ENCODE results near the gene FLNC.

FLNC gene

DNA sequence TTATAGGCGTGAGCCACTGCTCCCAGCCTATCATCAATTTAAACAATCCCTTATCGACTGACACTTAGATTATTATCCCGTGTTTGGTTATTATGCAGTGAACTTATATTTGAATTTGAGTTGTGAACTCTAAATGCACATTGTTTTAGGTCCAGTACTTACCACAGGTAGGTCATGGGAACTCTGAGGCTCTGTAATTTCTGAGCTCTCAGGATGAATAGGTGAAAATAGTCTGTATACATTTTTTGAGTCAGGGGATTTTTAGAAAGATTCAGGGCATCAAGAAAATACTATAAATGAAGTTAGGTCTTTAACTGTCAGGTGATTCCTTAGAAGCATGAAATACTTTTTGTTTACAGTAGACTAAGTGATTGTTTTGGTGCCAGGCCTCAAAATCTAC, 29.6 kb upstream of the FLNC start:
- FAIRE-seq (no peak), DNase-seq (ENCODE audit: low spot score) (no peak)

DNA sequence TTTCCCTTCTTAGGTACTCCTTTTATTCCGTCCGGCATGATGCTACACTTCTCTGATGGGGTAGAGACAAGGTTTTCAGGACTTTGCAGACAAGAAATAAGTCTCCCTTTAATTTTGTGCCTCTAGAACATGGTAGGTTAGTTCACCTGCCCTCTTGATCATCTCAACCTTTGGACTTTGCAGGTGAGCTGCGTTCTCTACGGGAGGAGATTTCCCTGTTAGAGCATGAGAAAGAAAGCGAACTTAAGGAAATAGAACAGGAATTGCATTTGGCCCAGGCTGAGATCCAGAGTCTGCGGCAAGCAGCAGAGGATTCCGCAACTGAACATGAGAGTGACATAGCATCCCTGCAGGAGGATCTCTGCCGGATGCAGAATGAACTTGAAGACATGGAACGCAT, 29.2 kb upstream of the FLNC start:
- FAIRE-seq: no peak
- DNase-seq (ENCODE audit: low spot score): no peak

DNA sequence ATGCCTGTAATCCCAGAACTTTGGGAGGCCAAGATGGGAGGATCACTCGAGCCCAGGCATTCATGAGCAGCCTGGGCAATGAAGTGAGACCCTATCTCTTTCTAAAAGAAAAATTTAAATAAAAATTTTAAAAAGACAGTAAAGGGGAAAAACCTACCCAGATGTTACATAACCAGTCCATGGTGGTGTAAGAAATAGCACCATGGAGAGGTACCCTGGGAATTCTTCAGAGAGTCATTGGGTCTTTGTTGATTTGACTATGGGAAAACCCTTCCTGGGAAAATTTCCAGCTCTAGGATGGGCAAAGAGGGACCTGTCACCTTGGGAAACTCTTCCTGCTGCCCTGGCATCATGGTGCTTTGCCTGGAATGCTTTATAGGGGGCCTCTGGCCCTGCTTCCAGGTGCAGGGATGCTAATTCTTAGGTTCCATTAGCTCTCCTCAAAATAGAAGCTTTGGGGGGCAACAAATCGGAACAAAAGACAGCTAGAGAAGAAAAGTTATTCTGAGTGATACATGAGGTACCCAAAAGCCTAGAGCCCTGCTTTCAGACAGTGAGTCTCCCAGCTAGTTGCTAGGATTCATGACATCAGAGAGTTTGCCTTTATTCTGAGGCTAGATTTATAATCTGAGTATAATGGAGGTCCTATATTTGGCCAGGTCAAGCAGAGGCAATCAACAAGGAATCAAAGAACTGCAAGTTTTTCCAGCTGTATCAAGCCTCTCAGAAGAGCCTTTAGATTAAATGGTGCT, 28.4 kb upstream of the FLNC start:
- DNase-seq (ENCODE audit: low spot score): no peak
- FAIRE-seq: no peak

DNA sequence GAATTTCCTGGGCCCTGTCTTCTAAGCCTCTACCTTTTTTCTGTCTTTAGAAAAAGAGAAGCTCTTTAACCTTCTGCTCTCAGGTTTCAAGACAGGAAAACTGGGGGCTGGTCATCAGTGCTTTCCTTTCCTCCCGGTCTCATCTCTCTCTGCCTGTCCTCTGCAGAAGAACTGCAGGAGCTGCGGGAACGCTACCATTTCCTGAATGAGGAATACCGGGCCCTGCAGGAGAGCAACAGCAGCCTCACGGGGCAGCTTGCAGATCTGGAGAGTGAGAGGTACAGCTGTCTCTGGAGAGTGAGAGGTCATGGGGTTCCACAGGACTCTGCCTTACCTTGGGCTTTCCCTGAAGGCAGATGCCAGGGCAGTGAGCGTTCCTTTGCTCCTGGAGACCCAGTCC, 25.7 kb upstream of the FLNC start:
- DNase-seq (ENCODE audit: low spot score) (no peak), FAIRE-seq (no peak)

DNA sequence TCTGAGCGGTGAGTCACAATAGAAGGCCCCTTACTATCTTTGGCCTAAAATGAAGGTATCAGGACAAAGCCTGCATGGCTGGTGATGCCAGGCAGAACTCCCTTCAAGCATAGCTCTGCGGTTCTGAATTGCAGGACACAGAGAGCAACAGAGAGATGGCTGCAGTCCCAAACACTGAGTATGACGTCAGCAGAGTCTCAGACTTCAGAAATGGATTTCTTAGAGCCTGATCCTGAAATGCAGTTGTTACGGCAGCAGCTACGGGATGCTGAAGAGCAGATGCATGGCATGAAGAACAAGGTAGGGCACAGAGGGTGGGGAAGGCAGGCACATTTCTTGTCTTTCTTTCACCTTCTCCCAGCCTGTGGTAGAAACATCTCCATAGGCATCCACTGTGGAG, 25.0 kb upstream of the FLNC start:
- FAIRE-seq (no peak), DNase-seq (ENCODE audit: low spot score) (no peak)

DNA sequence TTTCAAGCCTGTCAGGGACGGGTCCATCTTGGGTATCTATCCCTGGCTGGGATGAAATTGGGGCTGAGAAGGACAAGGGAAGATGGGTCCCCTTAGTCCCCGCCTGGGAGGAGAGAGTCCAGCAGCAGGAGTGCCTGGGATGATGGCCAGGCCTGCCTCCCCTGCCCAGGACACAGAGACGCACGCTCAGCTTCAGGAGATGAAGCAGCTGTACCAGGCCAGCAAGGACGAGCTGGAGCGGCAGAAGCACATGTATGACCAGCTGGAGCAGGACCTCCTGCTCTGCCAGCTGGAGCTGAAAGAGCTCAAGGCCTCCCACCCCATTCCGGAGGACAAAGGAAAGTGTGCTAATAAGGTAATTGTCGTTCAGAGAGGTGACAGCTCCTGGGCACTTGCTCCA, 23.0 kb upstream of the FLNC start:
- FAIRE-seq: no peak
- DNase-seq (ENCODE audit: low spot score): no peak

DNA sequence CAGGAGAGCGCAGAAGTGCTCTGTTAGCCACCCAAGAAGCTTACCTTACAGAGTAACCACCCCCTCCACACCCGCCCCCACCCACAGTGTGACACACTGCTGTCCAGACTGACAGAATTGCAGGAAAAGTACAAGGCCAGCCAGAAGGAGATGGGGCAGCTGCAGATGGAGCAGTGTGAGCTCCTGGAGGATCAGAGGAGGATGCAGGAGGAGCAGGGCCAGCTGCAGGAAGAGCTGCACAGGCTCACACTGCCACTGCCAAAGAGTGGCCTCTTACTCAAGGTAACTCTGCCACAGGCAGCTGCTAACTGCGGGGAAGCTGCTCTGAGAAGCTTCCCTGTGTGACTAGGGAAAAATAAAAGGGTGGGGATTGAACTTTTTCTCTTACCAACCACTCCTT, 20.8 kb upstream of the FLNC start:
- FAIRE-seq (no peak), DNase-seq (ENCODE audit: low spot score) (no peak)

DNA sequence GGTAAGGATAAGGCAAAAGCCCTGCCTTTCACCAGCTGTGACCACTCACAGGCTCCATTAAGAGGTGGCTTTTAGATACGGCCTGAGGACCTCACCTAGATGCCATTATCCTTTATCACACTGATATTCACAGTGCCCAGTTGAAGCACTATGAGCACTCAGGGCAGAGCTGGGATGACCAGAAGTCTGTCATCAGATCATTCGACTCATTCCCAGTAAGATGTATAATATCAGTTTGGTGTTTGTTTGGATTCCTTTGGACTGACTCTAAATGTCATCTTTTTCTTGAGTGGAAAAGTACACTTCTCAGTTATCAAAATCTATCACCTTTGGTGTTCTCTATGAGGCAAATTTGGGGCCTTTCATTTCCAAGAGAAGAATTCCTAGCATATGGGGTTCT, 19.7 kb upstream of the FLNC start:
- no peak for DNase-seq (ENCODE audit: low spot score)

DNA sequence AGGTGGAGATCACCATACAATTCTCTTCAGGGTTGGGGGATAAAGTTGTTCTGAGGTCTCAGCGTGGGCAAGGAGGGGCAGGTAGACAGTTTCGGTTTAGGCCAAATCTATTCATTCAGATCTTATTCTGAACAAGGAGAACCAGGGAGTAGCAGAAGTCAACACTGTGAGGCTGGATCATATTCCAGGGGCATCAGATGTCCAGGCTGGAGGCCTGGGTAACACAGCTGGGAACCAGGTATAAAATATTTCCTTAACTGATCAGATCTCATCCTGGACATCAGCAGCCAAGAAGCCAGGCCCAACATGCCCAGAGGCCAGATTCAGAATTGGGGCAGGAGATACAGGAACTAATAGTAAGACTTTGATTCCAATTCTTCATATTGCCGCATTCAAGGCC, 19.2 kb upstream of the FLNC start:
- no peak for FAIRE-seq
- no peak for DNase-seq (ENCODE audit: low spot score)

More for the DNA sequence above, 19.7 kb upstream of the FLNC start:
- FAIRE-seq: no peak

DNA sequence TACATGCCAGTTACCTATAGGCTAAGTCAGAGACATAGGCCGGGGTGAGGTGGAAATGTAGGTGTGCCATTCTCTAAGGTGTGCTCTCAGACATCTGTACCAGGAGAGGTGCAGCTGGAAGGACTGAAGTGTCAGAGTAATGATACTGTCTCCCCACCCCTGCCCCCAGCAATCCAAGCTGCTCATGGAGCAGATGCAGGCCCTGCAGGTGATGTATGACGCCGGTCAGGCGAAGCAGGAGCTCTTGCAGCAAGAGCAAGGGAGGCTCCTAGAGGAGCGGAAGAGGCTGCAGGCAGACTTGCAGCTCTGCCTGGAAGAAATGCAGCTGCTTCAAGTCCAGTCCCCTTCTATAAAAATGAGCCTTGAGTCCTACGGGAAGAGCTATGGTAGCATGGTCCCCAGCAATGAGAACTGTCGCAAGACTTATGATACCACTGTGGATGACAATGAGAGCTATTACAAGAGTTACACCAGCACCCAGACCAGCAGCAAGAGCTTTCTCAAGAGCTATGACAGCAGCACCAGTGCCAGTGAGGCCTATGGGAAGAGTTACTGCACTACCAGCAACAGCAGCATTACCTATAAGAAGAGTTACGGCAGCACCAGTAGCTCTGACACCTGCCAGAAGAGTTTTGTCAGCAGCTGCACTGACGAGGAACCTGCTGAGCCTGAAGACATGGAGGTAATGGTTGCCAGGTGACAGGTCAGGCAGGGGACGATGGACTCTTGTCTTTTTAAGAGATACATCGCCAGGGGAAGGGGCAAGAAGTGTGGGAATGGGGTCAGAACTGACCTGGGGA, 18.4 kb upstream of the FLNC start:
- no peak for FAIRE-seq

DNA sequence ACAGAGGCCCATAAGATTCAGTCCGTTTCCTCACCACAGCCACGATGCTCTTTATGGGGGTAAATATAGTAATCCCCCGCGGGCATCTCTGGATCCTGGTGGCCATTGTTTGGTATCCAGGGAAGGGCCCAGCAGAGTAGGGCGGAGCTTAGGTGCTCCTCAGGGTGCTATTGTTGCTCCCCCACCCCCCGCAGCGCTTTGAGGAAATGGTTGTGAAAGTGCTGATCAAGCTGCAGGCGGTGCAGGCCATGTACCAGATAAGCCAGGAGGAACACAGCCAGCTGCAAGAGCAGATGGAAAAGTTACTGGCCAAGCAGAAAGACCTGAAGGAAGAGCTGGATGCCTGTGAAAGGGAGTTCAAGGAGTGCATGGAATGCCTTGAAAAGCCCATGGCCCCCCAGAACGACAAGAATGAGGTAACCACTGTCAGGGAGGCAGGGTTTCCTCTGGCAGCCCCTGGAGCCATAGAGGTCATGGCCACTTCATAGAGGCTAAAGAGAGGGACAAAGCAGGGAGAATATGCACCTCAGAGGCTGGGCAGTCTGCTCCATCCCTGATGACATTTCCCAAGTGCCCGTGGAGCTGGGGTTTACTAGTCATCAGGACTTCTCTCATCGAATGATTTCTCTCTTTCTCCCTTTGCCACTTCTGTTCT, 17.6 kb upstream of the FLNC start:
- DNase-seq (ENCODE audit: low spot score) (no peak), FAIRE-seq (no peak)

More for the DNA sequence above, 18.4 kb upstream of the FLNC start:
- no peak for DNase-seq (ENCODE audit: low spot score)

DNA sequence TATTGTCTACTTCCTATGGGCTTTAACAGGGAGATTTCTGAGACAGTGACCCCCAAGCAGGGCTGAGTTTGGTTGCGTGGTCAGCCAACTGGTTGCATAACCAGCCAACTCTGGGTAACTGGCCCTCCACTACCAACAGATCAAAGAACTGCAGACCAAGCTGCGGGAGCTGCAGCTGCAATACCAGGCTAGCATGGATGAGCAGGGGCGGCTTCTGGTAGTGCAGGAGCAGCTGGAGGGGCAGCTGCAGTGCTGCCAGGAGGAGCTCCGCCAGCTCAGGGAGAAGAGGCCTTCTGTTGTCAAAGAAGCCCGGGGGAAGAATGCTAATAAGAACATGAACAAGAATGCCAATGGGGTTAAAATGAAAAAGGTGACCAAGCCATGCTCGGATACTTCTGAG, 15.7 kb upstream of the FLNC start:
- DNase-seq (ENCODE audit: low spot score): no peak
- FAIRE-seq: no peak

DNA sequence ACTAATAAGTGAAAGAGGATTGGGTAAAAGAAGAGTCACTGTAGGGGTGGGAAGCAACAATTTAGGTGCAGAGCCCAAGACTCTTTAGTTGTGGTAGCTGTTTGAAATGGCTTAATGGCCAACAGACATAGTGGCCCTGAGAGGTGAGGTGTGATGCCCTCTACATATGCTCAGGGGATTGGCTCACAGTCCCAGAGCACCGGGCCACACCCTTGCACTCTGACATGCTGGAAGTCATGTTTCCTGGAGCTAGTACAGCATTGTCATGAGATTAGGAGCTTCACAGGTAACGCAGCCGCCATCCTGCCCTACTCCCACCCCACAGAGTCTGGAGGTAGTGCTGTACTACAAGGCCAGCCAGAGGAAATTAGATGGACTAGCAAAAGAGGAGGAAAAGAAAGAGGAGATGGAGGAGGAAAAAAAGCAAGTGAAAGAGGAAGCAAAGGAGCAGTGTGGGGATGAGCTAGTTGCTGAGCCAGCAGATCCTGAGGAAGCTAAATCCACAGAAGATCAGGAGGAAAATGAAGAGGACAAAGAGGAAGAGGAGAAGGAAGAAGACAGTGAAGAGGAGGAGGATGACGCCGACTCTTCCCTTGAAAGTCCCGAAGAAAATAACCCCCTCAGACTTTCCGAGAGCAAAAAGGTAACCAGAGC, 14.8 kb upstream of the FLNC start:
- no peak for FAIRE-seq

DNA sequence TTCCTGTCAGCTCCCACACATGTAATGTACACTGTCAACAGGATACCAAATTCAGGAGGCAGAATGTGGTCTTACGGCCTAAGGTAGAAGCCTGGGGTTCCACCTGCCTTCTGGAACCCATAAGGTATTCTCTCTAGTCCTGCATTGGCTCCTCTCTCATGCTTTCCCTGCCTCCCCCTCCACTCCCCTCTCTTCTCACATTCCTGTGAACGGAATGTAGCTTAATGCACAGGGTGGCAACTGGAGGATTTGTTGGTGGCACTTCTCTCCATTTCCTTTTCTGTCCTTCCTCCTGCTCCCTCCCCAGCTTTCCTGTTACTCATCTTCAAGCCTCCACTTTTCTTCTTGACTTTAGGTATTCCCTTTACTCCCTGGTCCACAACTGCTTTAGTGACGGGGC, 11.5 kb upstream of the FLNC start:
- FAIRE-seq (no peak), DNase-seq (ENCODE audit: low spot score) (no peak)

More for the DNA sequence above, 14.8 kb upstream of the FLNC start:
- DNase-seq (ENCODE audit: low spot score): no peak

DNA sequence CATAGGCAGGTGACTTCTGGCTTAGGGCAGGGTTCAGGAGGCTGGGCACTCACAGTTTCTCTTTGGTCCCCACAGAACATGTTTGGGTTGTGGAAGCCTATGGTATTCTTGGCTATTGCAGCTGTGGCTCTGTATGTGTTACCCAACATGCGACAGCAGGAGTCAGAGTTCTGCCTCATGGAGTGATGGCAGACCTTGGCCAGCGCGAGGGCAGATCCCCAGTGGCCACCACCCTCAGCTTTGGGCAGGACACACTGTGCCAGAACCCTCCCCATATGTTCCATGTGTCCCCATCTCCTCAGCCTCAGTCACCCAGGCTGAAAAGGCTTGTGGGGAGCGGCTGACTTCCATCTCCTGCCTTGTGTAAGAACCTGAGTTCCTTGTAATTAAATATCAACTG, 8.5 kb upstream of the FLNC start:
- FAIRE-seq (no peak), DNase-seq (ENCODE audit: low spot score) (no peak)

DNA sequence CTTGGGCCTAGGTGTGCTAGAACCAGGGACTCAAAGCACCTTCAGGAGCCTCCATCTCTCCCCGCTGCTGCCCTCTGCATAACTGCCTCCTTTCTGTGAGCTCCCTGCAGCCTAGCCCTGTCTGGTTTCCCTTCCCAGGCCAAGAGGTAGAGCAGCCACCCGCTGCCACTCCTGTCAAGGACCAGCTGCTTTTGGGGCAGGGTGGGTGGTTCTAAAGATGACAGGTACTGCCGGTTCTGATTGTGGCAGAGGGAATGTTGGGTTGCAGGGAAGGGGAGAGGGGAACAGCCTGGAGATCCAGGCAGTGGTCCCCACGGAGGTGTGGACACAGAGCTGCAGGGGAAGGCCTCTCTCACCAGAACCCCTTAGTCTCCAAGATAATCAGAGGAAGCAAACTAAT, 3.7 kb upstream of the FLNC start:
- DNase-seq (ENCODE audit: low spot score) (no peak), FAIRE-seq (no peak)

DNA sequence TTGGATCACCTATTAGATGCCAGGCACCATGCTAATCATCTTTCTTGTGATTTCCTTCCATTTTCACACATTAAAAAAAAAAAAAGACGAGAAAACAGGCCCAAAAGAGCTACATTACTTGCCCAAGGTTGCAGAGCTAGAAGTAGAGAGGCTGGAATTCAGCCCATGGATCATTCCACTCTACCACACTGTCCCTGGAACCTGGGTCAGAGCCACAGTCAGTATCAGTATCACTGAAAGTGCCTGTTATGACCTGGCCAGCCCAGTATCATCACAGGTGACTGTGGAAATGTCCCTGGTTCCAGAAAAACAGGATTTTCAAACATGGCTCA, 3.3 kb upstream of the FLNC start:
- FAIRE-seq (no peak), DNase-seq (ENCODE audit: low spot score) (no peak)

DNA sequence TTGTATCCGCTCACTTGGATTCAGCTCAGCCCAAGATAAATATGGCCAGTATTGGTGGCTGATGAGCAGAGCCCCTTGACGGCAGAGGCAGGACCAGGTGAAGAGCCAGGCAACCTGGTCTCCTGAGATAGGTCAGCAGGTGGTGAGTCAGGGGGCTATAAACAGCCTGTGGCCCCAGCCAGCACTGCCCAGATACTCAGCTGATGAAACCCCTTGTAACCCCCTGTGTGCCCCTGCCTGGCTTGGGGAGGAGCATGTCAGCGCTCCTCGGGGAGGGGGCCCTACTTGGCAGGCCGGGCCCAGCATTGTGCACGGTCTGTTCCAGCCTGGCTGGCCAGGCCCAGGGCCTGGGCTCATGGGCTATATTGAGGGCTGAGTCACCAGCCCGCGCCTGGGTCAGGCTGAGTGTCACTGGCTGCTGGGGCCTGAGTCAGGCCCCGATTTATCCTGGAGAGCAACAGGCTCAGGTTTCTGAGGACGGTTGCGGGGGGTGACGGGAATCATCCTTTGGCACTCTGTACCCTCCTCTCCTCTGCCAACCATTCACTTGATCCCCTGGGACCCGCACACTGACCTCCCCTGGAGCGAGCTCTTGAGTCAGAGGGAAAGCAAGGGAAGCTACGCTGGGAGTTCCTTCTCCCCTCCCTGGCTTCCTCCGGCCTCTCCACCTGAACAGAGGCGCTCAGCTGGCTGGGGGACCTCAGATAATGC, 2.8 kb upstream of the FLNC start:
- DNase-seq (ENCODE audit: low spot score): peak; percentile 97
- FAIRE-seq: peak; percentile 96

DNA sequence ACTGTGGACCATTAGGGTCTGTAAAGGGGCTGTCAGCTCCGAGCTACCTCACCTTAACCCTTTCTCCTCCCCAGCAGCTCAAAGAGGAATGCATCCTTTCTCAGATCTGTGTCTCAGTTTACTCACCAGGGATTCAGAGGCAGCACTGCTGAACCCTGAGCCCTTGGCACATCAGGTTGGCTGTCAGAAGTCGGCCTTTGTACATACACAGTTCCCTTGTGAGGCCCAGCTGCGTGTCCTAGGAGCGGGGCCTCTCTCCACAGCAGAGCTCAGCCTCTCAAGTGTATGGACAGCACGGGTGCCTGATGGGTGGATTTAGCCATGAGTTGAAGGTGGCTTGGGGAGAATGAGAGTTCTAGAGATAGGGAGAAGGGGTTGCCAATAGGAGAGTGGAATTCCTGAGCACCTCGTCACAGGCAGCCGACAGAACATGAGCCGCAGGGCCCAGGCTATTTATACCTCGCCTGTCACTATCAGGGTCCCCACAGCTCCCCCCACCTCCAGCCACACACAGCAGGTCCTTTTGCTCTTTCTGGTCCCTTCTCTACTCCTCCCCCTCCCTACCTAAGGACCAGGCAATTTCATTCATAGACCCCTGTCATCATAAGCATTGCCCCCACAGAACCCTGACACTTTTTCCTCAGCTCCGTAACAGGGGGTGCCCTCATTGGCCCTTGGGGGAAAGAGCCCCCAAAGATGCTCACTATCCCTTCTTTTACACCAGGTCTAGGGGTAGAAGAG, 2.1 kb upstream of the FLNC start:
- peak; percentile 67 for FAIRE-seq
- peak; percentile 88 for DNase-seq (ENCODE audit: low spot score)

DNA sequence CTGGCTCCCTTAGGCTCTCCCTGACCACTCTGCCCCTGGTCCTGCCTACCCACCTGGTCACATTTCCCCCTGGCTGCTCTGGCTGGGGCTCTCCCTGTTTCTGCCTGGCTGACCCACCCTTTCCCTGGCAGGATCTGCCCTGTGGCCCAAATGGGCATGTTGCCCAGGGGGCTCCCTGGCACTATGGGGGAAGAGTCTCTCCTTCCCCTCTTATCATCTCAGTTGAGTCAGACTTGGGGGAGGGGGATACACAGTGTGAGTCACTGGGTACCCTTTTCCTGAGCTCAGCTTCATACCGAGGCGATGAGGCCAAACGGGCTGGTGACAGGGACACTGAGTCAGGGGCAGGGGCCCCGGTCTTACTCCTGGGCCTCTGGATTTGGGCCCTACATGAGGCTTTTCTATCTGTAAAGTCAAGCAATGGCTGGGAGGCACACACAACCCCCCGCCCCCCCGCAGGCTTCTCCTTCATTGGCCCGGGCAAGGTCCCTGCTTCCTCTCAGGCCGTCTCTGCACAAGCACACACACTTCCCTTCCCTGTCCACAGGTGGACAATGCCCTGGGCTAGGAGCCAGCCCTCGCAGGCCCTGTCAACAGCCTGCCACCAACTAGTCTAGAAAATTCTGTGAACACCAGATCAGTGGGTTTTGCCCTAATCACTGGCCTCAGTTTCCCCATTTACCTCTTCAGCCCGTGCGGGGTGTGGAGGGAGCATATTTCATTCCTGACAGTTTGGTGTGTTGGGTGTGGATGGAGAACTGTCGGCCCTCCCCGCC, 627 bp upstream of the FLNC start:
- peak; percentile 100 for DNase-seq (ENCODE audit: low spot score)
- peak; percentile 94 for FAIRE-seq

Data from RCC 7860 (cell line).